HG03571 (cell line): ENCODE data around the gene CEBPG.

Experiments
- ATAC-seq: cut with Tn5 transposase; IDR thresholded peaks from one replicate; pipeline ENCODE4 v1.9.1; 2021; ENCODE audit not compliant: unreplicated experiment

The CEBPG gene

DNA sequence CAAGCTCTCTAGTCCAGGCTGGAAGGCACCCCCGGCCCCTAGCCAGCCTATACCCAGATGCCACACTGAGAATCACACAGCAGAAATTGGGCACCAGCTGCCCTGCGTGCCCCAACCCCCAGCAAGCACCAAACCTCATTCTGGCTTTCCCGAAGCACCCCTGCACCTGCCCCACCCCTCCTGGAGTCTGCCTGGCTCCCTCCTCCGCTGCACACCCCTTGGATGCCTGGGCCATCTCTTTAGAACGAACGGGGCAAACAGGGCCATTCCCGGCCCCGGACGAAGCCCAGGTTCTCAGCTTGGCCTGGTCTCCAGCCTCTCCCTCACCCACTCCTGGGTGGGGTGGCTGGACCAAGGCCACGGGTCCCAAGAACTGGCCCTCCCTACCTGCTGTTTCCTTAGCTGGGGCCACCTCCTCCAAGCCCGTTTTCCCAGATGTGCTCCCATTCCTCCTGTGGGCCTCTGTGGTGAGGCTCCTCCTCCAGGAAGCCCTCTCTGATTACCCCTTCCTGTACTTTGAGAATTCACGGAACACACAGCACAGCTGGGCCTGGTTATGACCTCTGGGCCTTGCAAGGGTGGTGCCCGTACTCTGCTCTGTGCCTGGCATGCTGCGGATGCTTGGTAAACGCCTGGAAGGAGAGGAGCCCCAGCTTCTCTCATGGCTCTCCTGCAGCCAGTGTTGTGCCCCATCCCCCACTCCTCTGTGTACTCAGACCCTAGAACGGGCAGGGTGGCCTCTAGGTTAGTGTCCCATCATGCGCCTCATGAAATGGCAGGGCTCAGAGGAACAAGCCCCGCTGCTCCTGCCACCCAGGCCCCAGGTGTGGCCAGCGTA lies 21.4 kb downstream of the CEBPG start:
- no peak for ATAC-seq

DNA sequence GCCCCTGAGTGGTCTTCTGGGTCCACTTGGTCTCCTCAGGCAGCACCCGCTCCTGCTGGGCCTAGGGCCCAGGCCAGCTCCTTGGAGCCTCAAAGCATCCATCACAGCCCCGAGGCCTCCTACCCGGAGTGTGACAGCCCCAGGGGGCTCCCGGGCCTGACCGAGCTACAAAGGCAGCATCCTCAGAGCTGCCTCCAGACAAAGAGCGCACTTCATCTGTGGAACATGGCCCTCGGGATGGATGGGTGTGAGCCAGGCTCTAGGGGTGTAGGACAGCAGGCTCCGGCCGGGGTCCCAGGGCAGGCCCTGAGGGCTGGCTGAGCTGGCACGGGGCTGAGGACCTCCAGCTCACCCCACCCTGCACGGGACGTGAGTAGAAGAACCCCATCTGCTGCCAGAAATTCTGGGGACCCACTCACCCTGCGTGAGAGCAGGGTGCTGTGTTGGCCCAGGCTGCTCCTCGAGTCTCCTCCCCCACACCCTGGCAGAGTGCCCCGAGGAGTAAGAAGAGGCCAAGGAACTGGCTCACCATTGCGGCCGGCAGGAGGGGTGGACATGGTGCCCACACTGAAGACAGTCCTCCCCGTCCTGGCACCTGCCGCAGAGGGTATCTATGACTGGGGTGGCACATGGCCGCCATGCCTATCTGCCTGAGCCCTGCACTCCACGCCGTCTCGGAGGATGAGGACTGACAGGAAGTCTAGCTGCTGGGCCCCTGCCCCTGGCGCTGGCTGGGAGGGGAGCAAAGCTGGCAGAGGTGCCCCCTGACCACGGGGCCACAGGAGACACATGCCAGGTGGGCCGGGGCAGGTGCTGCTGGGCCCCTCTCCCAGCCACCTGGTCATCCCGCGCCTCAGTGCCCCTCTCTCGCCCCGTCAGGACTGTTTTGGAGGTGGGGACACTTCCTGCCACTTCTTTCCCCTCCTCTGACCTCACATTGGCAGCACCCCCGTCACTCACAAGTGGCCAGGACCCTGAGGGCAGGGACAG lies 22.3 kb downstream of the CEBPG start:
- no peak for ATAC-seq

DNA sequence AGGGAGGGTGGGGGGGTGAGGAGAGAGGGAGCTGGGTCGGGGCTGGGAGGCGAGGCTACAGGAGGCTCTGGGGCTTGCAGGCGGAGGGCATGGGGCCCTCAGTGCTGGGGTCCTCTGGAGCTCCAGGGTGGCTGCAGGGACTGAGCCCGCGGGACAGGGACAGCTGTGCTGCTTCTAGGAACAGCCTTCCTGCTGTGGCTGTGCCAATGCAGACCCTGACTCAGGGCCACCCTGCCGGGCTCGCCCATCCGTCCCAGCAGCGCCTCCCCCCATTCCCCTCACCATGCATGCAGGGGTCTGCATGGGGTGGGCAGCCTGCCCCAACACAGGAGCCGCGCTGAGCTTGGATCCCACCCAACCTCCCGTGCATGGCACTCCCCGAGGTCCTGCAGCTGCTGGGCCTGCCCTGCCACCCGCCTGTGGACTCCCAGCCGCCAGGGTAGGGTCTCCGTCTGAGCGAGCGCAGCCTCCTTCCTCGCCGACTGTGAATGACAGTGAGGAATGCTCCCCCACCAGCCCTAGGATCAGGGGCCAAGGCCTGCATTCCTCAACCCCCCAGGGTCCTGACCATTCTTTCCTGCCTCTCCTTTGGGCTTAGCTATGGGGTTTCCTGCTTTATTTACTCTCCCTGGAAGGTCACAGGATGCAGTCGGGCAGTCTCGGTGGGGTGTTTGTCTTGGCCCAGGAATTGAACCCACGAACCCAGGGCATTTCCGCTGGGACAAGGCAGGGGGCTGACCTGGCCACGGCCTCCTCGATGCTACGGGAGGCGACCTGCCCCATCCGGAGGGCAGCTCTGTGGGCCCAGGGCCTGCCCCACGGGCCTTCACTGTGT lies 23.4 kb downstream of the CEBPG start:
- ATAC-seq: no peak

DNA sequence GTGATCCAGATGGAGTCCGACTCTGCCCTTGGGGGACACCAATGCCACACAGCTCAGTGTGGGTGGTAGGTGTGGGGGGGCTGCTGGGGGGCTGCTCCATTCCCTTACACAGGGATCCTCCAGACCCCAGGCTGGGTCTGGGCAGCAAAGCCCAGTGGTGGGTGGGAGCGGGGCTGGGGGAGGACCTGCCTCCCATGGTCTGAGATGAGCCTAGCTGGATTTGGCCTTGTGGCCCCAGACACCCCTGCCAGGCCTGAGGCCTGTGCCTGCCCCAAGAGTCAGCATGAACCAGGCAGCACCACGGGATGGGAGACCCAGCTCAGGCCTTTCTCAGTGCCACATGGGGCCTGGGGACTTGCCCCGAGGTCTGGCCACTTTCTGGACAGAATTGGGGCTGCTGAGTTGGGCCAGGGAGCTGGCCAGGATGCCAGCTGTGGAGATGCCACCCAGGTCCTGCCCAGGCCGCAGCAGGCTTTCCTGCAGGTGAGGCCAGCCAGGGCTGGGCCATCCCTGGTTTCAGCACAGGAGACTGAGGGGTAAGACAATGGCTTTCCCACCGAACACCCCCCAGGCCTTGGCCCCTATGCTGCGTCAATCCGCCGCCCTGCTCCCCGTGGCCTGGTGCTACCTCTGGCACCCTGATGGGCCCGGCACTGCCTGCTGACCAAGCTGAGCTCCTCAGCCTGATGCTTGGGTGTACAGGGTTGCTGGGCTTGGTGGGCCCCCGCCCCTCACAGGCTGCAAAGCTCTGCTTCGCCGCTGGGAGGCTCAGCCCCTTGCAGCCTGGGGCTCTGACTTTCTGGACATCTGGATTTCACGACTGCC lies 24.2 kb downstream of the CEBPG start:
- ATAC-seq: no peak

DNA sequence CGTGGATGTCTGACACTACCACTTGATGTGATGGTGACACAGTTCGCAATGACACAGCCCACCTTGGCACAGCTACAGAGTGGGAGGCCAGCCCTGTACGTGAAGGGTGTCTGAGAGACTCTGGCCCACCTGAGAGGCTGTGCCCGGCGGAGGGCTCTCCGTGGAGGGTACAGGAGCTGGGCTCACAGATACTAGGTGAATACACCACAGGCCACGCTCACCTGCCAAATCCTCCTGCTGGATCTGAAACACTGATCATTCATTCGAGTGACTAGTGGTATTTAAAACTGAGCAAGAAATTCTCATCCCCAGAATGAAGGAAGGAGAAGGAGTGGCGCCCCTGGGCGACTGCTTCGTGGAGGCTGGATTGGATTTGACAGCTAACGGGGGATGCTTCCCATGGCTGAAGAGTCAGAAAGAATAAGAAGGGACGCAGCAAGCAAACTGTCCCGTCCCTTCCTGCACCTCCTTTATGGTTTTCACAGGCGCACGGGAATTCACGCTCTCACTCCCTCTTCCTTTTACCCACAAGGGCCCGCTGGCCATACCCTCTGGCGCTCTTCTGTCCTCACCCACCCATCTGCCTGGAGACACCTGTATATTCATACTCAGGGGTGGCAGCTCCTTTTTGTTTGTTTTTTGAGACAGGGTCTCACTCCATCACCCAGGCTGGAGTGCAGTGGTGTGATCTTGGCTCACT lies 25.0 kb downstream of the CEBPG start:
- ATAC-seq: no peak

DNA sequence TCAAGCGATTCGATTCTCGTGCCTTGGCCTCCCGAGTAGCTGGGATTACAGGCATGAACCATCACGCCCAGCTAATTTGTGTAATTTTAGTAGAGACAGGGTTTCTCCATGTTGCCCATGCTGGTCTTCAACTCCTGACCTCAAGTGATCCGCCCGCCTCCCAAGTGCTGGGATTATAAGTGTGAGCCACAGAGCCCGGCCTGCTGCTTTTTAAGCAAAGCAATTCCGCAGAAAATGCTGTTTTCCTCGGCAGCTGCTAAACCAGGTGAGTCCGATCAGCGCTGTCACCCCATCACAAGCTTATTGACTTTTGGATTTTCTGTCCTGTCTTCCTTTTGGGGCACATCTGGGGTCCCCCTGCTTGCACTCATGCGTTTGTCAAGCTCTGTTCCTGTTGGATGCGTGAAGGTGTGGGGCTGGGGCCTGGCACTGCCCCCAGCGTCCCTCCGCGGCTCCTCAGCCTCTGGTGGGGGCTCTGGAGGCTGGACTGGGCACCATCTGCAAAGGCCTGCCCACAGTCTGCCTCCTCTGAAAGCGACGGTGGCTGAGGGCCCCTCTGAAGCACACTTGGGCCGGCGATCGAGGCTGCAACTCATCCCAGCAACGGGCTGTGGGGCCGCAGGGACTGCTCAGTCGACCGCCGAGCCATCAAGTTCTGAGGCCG lies 25.7 kb downstream of the CEBPG start:
- ATAC-seq: no peak

DNA sequence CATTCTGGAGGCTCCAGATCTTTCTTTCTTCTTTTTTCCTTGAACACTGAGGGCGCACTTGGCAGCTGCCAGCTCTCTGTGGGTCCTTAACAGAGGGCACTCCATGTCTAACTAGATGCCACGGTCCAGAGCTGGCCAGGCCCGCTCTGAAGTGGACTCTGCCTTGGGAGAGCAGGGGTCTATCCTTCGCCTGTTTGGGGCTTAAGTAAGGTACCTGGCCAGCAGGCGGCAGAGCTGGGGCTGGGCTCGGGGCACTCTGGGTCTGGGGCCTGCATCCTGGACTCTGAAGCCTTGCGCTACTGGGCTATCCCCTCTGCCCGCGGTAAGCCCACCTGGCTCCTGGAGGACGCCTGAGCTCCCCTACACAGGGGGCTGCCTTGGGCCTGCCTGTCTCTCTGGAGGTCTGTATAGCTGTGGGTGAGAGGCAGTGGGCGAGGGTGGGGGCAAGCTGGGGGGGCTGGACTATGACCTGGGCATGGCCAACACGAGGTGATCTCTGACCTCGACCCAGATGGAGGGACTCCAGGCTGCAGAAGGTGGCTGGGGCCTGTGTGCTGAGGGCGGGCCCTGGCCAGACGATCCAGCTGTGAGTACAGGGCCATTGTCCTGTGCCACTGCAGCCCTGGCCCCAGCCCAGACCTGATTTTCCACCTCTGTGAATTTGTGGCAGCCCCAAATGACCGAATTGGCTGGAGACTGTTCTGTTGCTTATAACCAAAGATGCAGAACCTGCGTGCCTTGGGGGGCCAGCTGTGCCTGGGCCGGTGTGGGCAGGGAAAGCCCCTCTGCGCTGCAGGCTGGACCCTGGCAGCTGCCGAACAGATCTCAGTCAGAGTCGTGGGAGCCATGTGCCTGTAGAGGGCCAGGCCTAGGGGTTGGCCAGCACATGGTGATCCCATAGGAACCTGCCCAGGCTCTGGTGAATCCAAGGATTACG lies 26.5 kb downstream of the CEBPG start:
- ATAC-seq: no peak

DNA sequence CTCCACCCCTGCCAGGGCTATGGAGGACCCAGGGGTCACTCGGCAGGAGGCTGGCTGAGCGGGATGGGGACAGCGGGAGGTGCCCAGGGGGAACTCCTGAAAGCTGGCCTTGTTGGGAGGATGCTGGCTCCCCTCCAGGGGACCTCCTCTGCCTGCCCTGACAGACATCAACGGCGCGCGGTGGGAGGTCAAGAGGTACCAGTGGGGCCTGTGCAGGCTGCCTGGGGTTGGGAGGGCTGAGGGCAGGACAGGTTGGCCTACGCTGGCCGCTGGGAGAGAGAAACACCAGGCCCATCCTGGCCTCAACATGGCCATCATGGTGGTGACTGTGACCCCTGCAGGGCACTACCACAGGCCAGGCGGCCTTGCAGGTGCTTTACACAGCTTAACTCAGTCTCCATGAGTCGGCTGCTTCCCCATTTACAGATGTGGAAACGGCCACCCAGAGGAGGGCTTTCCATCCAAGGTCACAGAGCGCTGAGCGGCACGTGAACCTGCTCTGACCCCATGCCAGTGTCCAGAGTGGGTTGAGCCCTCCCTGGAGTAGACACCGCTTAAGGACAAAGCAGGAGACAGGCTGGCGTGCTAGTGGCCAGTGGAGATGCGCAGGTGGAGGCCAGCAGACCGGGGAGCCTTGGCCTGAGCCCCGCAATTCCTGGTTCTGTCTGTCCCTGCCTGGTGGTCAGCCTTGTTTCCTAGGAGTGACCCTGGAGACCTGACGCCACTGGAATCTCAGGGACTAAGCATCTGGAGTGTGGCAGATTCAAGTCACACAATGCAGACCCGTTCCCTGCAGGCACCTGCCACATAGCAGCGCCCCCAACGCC lies 27.6 kb downstream of the CEBPG start:
- no peak for ATAC-seq

DNA sequence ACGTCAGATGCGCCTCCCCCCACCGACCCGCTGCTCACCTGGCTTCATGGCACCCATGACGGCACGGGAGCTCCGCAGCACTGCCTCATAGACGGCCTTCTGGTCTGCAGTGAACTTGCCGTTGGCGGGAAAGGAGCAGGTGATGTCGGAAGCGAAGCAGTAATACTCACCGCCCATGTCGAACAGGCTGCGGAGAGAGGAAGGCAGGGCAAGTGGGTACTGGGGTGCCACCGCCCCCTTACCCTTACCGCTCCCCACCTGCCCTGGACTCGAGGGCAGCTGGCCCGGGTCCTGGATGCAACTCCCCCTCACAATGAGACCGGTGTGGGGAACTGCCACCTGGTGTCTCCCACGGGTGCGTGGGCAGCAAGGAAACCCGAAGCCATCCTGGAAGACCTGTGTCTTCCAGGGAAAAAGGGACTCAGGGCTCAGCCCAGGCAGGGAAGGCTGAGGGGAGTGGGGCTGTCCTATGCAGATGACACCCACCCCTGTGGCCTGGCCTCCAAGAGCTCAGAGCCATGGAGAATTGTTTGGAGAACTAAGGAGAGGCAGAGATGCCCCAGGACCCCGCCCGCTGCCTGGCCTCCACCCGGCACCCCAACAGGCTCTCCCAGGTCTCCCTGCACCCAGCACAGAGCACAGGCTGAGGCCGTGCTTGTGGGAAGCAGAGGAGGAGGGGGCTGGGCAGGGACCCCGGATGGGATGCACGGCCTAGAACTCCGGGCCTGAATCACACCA lies 28.3 kb downstream of the CEBPG start:
- ATAC-seq: no peak

DNA sequence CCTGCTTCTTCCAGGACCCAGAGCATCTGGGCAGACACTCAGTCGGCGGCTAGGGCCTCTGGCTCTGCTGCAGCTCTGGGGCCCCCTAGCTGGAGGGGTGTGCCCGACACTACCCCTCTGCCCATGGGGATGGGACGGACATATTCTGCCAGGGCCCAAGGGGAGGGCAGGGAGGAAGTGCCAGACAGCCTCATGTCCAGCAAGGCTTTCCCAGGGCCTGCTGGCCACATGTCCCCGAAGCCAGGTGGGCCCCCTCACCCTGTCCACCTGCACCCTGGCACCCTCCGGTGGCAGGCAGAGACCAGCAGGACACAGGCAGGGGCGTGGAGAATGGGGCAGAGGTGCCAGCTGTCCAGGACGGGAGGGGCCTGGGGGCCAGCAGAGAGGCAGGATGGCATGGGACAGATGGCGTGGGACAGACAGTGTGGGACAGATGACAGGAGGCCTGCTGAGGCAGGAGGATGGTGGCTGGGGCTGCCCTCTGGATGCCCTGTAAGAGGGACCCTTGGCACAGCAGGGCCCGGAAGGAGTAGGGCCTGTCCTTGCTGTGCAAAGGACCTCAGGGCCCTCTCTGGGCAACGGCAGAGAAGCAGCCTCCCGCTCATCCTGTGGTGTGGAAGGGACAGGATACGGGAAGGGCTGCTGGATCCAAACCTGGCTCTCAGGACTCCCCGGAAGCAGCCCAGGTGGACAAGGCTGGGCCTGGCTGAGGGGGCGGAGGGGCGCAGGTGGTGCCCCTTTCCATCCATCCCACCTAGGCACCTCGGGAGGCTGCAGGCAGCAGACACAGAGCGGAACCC lies 29.1 kb downstream of the CEBPG start:
- no peak for ATAC-seq

DNA sequence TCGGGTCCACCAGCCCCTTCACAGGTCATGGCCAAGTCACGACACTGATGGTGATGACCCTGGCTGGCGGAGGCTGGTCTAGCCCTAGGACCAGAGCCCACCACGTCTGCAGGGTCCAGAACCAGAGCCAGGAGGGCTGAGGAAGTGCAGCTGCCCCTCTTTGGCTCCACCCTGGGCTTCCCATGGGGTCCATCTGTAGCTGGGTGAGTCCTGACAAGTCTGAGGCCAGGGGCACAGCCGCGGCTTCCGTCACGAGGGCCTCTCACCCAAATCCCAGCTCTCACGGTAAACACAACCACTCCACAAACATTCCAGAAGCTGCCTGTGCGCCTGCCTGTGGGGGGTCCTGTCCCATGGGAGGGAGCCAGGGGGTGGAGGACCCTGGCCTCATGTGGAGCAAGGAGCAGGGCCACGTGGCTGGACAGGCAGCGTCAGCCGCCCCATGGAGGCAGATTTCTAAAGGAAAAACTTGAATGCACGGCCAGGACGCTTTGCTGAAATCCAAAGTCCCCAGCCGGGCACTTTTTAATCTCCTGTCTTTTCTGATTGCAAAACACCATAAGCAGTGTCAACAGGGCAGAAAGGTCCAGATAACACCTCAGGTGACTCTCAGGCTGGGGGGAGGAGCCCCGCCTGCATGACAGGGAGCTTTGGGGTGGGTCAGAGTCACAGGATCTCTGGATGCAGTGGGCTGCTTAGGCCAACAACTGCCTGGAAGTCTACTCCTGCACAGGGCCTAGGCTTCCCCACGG lies 29.9 kb downstream of the CEBPG start:
- no peak for ATAC-seq

DNA sequence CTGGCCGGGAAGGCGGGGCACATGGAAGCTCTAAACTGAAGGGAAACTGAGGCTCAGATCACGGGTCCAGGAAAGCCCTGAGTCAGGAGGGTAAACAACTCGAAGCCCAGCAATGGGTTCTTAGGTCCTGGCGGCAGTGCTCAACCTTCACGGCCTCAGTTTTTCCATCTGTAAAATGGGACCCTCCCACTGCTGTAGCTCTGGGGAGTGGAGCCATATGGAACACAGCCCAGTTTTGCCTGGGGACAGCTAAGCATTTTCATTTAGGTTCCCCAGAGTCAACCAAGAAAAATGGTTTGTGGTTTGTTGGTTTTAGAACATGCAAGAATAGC lies 30.4 kb downstream of the CEBPG start:
- ATAC-seq: no peak

DNA sequence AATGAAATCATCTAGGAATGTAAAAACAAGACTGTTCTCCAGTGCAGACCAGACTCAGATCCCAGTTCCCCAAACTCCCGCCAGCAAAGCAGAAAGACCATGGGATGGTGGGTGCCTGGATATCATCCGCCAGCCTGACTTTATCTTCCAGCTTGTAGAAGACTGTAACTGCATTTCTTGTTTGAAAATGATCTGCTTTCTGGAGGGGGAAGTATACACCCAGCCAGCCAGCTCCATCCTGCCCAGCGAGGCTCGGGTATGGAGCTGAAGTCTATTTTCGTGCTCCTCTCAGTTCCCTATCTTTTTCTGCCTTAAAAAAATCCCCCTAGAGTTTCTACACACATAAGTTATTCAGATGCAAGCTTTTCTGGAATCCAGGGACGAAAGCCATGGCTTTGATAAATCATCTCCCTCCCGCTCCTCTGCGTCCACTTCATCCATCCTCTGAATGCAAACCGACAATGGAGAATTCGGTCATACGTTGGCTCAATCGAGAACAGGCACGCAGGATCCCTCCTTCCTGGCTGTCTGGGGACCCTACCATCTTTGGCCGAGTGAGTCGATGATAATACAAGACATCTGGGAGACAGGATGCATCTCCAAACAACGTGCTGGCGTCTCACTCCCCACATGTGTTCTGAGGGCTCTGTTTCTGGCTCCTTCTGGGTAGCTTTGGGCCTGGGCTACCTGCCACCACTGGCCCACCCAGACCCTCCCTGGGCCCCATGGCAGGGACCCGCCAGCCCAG lies 31.2 kb downstream of the CEBPG start:
- no peak for ATAC-seq

DNA sequence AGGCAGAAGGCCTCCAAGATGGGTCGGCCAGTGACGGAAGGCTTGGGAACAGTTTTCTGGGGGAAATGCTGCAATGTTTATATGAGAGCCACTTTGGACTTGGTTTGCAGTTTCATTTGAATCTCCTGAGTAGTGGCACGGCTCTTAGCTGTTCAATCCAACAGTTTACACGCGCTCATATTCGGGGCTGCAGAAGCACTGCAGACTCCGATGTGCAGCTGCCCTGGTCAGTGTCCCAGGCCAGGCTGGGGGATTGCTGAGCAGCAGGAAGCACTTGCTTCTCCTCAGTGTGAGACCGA lies 31.7 kb downstream of the CEBPG start:
- no peak for ATAC-seq
